Stimulated activated CD4-positive, alpha-beta T cell treated with anti-CD3 and anti-CD28 coated beads, Interleukin-12 subunit alpha, Interleukin-12 subunit beta, amount 100 ng/mL, for 48 hours (primary cell): ENCODE measurements around the gene MACROD2.

Experiments
- DNase-seq, 3 donors: peaks; one replicate each; pipeline ENCODE4 v3.0.0-alpha.2; 2020; ENCODE audit warnings: low read depth in 2 of 3, low spot score in 1 of 3

MACROD2 gene

DNA sequence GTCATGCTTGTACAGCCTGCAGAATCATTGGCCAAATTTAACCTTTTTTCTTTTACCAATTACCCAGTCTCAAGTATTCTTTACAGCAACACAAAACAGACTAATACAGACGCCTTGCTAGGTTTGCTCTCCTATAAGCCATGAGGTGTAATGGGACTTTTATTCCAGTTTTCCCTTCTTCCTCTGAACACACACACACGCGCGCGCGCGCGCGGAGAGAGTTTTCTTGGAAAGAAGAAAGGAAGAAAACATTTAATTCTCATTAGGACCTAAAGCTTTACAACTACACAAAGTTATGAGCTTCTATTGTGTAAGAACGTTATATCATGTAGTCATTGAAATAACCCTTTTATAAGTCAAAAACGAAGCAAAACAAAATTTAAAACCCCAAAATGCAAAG, 1023.6 kb downstream of the MACROD2 start:
- DNase-seq: no peak

DNA sequence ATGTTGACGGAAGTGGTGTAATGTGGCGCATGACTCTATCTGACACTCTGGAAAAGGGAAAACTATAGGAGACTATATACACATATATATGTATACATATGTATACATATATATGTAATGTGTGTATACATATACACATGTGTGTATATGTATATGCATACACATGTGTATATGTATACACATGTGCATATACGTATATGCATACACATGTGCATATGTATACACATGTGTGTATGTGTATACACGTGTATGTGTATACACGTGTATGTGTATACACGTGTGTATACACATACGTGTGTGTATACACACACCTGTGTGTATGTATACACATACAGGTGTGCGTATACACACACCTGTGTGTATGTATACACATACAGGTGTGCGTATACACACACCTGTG, 1025.5 kb downstream of the MACROD2 start:
- DNase-seq: no peak

DNA sequence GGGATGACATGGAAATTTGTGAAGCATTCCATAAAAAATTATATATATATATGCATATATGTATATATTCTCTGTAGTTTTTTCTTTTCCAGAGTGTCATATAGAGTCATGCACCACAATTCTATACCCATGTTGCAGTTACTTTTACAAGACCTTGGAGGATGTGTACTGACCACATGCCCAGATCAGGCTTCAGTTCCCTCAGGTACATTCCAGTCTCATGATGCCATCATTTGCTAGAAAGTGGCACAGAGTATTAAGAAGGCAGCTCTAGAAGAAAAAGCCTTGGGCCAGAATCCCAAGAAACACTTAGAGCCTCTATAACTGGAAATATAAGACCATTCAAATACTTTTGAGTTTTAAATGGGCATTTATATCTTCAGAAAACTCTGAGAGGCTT, 1027.6 kb downstream of the MACROD2 start:
- DNase-seq: no peak

DNA sequence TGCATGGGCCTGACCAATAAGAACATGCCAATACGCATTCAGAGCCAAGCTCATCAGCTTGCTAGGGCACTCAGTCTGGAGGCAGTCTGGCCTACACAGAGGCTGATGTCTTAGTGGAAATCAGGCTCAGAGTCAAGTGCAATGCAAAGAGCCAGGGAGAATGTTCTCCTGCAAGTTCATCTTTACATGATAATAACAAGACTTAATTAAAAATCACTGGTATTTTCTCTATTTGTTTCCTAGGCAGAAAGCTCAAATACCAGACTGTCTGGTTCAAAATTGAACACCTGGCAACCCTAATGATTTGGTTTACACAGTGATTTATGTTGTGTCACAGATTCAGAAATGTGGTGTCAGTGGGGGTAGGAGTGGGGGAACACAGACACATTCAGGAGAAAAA, 1031.4 kb downstream of the MACROD2 start:
- no peak for DNase-seq

DNA sequence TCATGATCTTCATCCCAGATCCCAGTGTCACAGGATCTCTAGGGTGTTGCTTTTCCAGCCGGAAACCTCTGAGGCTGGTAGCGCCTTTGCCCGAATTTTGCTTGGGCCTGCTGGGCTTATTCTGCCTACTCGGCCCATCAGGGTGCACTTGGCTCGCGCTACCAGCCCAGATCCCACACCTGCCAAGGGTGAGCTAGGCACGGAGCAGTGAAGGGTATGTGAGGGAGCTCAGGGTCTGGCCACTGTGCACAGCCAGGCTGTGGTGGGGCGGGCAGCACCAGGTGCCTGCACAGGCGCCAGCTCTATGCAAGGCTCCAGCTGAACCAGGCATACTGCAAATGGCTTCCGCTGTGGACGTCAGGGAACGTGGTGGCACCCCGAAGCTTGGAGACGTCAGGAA, 1035.5 kb downstream of the MACROD2 start:
- no peak for DNase-seq

DNA sequence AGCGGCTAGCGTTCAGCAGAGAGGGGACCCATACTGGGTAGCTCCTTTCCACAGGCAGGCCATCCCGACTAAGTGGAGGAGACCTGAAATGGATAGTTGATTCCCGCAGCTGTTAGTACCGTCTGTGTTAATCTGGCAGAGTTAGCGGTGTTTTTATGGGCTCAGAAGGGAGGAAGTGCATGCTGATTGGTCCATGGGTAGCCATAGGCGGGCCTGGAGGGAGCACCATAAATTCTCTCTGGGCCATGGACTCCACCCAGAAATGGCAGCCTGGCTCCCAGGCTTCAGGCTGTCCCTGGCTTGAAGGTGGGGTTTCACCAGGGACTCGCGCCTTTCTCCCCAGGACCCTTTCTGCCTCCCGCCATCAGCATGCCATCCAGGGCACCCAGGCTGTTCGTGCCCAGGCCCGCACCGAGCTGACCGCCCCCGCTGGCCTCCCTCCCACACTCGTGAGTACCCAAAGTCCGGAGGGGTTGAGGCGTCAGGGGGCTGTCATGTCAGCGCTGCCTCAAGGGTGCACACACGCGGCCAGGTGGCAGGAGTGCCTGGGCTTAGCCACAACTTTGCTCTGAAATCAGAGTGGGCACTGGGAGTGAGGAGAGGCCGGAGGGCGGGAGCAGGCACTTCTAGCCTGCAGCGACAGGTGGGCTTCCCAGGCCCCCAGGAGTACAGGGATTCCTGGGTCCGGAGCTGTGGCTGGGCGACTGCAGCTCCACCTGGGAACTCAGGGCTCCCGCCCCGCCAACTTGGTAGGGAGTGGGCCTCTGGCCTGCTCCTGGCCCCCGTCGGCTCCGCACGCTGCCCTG, 1036.4 kb downstream of the MACROD2 start:
- no peak for DNase-seq

DNA sequence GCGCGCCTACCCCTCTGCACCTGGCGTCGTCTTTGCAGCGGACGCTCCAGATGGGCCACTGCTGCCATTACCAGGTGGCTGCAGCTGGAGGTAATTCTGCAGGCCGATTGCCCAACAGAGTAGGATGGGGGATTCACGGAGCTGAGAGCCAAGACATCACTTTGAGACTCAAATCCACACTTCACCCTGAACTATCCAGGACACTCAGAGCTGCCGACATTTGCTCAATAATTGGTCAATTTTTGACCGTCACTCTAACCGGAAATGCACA, 1037.0 kb downstream of the MACROD2 start:
- no peak for DNase-seq

DNA sequence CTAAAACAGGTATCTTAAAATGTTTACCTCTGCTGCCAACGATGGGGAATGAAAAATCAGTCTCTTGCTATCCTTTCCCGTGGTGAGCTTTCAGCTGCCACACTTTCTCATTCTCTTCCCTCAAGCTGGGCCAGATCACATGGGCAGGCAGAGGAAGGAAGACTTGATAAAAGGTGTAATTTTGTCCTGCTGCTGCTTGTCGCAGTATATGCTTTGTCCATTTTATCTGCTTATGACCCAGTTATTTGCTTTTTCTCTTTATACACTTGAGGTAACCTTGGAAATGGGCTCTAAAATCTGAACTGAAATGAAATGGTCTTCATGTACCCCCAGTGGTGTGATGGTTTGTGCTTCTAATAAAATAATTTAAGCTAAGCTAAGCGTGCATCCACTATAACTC, 1038.0 kb downstream of the MACROD2 start:
- no peak for DNase-seq

DNA sequence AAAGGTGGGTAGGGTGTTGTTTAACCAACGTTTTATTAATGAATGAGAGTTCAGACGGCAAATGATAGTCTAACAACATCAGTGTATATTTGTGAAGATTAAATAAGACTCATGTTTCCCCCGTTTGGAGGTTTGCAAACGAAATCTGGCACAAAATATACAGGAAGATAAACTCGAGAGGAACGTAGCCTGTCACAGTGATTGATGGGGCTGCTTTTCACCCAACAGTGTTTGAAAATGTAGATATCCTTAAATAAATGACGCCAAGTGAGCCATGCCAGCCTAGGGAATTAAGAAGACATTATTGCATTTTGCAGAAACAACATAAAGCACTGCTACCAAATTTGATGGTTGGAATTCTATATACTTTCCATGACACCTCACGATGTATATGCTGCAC, 1038.6 kb downstream of the MACROD2 start:
- no peak for DNase-seq

DNA sequence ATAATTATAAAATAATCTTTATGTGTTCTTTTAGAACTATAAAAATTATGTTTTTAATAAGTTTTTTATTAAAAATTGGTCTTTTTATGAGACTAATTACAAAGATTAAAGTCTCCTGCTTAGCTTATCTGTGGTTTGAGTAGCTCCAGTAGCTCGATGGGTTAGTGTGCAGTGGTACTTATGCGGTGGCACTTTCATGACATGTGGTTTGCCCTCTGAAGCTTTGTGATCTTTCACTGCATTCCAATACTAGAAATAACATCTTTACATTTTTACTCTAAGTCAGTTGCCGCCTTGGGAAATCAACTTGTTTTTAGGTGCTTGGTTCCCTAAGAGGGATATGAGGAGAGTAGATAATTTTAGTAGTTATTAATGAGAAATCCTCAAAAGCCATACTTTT, 1041.6 kb downstream of the MACROD2 start:
- no peak for DNase-seq

DNA sequence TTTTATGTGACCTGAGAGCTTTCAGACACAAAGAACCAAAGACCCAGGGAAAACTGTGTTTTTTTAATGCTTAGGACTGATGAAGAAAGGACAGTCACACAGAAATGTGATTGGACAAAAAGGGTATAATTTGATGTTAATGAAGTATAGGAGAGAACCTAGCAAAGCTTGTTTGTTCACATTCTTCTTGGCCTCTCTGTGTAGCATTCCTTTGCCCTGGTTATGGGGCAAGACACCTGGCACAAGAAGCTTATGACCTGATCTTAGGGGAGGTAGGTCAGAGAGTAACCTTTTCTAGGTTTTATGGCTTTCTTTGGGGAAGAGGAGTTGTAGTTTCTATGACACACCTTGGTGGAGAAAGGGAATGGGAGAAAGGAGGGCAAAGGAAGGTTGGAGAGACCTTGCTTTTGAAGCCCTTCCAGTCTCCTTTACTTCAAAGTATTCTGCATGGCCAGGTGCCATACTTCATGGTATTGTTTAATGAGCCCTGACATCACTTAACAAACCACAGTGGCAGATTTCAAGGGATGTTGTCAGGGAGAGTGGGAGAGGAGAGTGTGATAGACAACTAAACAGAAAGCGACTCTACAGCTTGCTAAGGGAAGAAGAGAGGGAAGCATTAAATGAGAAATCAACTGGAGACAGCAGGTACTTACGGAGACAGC, 1043.9 kb downstream of the MACROD2 start:
- DNase-seq: no peak

DNA sequence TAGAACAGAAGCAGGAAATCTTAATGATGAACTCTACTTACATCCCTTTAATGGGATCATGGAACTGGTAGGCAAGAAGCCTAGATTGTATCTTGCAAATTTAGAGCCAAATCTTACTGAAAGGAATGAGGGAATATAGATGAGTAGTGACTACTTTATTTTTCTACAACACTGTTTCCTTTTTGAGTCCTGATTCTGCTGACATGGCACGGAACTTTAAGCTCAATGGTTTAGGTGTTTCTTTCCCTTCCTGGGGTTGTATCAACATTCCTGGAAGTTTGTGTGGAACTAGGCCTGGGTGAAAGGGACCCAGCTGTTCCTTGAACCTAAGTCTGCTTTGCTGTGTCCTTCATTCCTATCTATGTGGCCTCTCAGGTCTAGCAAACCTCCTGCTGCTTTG, 1047.4 kb downstream of the MACROD2 start:
- no peak for DNase-seq

DNA sequence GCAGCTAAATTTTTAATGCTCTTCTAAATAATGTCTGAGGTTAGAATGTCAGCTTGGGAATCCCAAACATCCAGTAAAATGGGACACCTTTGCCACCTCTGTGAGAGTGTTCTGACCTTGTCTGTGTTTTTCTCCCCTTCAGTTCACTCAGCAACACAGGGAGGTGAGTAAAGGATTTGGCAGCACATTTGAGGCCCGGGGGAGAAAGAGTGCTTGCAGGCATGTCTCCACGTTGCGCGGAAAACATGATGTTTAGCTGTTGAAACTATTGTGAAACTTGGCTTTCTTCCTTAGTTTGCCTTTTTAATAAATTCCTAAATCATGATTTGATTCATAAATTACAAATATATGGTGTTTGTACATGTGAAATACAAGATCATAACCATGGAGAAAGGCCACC, 1049.9 kb downstream of the MACROD2 start:
- DNase-seq: no peak

DNA sequence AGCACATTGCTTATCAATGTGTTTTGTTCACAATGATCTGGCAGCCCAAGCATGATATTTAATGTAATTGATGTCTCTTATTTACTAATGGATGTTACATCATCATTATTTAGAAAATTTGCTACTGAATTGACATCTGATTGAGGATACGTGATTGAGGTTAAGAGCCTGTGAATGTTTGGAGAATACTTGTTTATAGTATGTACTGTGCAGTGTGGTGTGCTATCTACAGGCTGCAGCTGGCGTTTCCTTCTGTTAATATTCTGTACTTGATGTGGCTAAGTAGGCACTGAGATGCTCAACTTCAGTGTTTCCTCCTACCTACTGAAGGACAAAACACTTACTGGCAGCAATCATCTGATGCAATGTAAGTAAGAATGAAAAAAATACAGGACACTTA, 1051.7 kb downstream of the MACROD2 start:
- DNase-seq: no peak

DNA sequence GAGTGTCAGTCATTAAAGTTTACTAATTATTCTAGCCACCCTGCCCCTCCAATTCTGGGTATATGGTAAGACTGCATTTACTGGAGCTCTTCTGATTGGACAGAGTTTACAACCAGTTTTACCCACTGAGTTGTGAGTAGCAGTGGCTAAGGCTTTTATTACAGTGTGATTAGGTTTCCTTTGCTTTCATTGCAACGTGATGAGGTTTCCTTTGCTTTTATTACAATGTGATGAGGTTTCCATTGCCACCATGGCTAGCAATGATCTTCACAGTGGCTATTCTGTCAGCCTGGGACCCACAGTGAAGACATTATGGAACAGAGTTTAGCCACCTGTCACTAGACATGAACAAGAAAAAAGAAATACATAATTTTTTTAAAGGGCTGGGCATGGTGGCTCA, 1052.3 kb downstream of the MACROD2 start:
- DNase-seq: no peak

DNA sequence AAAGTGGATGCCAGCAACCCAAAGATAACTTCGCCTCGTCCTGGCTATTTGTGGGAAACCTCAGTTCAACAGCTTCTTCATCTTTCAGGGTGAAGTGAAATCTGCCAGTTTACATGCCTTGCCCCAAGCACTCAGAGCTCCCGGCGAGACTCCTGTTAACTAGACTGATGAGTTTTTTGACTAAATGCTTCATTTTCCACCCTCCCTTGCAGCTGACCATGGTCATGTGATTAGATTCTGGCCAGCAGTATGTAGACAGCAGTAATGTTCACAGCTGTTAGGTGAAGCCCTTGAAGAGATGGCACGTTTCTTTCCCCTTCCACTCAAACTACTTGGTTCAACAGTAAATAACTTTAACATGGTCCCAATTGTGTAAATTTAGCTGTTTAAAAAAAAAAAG, 1060.9 kb downstream of the MACROD2 start:
- DNase-seq: no peak

DNA sequence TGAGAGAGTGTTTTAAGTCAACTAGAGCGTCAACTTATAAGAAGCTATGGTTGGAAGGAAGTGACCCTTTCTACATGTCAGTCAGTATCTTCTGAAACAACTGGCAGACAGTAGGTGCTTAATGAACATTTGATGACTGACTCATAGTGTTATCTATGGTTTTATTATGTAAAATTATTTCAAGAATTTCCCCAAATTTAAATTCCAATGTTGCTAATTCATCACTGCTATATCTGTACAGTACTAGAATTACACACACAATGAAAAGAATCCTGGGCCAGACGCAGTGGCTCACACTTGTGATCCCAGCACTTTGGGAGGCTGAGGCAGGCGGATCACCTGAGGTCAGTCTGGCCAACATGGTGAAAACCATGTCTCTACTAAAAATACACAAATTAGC, 1063.5 kb downstream of the MACROD2 start:
- DNase-seq: no peak

DNA sequence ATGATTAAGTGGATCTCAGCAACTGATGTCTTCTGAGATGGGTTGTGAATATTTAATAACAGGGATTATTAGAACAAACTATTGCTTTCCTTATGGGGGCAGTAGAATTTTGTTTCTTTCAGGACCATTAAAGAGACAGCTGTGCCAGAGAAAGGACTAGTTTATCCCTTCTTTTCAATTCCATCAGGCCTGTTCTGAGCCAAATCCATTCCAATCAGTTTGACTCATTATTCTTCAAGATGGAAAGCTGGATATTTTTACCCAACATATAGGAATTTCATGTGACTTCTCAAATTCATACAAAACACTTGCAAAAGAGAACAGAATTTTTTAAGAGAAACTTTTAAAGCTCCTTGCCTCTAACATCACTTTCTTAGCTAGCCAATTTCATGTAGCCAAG, 1064.1 kb downstream of the MACROD2 start:
- DNase-seq: no peak

DNA sequence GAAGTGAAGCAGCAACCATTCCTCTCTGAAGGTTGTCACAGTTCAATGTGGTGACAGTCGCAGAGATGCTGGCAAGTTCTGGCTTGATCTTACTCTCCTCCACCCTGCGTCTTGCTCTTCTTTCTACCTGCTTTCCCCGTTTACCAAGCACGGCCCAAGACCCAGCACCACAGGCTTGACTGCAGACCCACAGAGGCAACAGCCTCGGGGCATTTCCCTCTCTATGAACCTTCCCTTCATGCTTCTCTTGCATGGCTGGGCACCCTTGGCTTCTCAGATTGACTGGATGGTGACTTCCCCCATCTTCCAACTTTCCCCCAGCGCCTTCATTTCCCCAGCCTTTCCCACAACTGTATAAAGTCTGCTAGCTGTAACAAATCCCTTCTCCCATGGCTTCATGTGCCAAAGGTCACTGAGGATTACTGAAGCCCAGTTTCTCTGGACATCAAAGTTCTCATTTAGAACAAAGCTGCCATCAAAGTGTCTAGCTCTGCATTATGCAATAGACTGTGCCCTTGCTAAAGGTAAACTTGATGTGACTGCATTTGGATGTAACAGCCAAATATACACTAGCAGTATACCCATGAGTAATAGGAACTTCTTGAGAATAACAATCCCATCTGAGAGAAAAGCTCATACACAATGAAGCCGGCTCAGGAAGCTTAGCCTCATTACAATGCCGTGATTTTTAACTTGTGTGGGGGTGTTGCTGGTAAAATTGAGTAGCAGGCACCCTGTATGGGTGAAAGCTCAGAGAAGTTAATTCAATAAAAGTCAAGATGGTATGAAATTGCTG, 1065.1 kb downstream of the MACROD2 start:
- no peak for DNase-seq

DNA sequence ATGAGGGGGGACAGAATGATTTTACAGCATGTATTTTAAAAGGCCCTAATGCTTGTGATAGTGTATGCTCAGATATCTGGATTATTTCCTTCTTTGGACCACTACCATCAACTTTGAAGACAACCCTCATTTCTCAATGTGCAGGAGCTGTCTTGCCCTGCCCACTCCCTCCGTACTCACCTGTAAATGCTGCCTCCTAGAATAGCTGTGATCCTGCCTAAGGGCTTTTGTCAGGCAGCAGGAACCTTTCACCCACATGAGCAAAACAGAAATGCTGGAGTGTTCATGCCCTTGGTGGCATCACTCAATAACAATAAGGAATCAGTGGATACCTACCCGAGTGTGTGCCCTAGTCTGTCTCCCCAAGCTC, 1065.7 kb downstream of the MACROD2 start:
- no peak for DNase-seq

DNA sequence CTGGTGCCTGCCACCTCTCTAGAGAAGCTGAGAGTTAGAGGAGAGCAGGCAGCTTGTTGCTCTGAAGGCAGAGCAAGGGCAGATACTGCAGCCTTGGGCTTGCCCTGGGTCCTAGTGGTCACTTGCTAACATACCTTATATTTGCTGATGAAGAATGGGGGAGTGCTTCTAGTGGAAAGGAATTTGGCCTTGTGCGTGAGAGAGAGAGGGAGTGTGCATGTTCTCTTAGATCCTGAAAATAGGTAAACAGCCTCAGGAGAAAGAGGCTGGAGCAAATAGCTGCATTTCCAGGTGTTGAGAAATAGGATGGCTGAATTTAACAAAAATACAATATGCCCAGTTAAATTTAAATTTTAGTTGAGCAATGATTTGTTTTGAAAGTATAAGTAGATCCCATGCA, 1066.6 kb downstream of the MACROD2 start:
- no peak for DNase-seq

DNA sequence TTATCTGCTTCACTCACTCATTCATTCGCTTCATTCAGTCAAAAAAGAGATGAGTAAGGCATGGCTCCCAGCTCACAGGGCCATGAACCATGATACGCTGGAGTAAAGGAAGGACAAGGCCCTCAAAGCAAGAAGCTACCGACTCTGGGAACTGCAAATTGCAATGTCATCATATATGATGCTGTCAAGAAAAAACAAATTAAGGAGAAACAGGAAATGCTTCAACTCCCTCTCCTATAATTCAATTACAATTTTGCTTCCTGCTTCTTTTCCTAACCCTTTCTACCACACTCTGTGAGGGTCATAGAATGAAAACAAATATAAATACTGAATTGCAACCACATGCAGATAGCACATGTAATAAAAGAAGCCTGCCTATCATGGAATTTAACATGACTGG, 1067.8 kb downstream of the MACROD2 start:
- DNase-seq: no peak

DNA sequence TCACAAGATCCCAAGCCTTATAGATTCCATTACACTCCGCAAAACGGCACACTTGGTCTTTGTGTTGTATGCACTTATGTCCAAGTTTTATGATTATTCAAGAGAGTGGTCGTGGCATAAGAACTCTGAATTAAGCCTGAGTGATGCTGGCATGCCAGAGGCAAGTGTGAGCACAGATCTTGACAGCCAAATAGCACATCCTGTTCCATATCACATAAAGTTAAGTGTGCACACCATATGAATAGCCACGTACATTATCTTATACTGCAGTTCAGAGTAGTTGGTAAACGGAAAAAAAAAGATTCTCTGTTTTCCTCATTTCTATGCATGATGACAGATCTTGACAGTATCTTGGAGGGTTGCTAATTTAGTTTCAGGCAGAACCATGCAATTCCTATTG, 1069.4 kb downstream of the MACROD2 start:
- no peak for DNase-seq
